OCI-LY7 (cell line): ENCODE data around the gene NALCN.

ENCODE experiments used
- CTCF ChIP-seq: fragments of 200-600 bp; sonication (generic); conservative IDR thresholded peaks from 2 replicates; pipeline ENCODE4 v1.5.1; 2014; ENCODE audit warnings: mild to moderate bottlenecking, antibody characterized with exemption, low read length, moderate library complexity, mixed read lengths
- EZH2phosphoT487 ChIP-seq: fragments of 200-600 bp; sonication (generic); IDR thresholded peaks from 2 replicates; pipeline ENCODE4 v1.6.1; 2018; ENCODE audit warnings: low read depth, borderline replicate concordance, mild to moderate bottlenecking, mixed run types, antibody characterized with exemption, low read length, moderate library complexity, mixed read lengths

DNA sequence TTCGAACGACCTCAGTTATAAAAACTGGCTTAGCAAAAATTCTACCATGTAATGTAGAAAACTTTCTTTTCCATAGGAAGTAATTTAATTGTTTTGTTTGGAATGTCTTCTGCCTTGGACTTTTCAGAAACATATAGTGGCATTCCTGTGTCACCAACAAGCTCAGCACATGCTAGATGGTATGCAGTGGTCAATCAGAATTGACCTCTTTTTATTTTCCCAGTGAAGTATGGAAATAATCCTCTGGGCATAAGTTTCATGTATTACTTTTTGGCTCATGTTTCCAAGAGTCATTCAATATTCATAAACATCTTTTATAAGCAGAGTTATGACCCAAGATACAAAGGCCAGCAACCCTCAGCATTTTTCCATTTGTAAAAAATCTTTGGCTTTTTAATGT lies 33.6 kb downstream of the NALCN start:
- TF ChIP-seq CTCF = no peak
- TF ChIP-seq EZH2phosphoT487 = no peak
